GM21529 (cell line): Measurements from ENCODE around the gene ORMDL2.
"Not testable (repeated sequence)": the region's sequence is repeated elsewhere in the genome, so short reads cannot be mapped to it uniquely, and the experiment has no call there.

ENCODE experiments used
- ATAC-seq: cut with Tn5 transposase; IDR thresholded peaks from one replicate; pipeline ENCODE4 v1.9.1; 2021; ENCODE audit not compliant: unreplicated experiment

ORMDL2 gene

GRCh38 chr12:55827806-55828205 is 10.0 kb downstream of the ORMDL2 start:
- no peak for ATAC-seq

DNA sequence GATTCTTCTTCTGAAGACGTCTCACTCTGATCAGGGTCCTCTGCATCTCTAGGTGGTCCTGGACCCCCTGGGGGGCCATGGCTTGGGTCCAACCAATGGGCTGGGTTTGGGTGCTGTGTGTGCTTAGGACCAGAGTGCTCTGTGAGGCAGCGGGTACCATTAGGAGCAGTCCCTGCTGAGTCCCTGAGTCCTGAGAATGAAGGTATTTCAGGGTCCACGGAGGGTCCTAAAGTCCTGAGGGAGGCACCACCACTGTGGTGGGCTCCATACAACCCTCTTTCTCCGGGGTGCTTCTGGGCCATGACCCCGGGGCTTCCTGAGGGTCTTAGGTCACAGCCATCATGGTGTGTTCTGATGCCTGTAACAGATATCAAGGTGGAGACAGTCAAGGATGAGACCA is 10.5 kb downstream of the ORMDL2 start:
- ATAC-seq: no peak

- peak; percentile 26 for ATAC-seq
These were observed 12.2 kb downstream of the ORMDL2 start for GRCh38 chr12:55829967-55830600.

DNA sequence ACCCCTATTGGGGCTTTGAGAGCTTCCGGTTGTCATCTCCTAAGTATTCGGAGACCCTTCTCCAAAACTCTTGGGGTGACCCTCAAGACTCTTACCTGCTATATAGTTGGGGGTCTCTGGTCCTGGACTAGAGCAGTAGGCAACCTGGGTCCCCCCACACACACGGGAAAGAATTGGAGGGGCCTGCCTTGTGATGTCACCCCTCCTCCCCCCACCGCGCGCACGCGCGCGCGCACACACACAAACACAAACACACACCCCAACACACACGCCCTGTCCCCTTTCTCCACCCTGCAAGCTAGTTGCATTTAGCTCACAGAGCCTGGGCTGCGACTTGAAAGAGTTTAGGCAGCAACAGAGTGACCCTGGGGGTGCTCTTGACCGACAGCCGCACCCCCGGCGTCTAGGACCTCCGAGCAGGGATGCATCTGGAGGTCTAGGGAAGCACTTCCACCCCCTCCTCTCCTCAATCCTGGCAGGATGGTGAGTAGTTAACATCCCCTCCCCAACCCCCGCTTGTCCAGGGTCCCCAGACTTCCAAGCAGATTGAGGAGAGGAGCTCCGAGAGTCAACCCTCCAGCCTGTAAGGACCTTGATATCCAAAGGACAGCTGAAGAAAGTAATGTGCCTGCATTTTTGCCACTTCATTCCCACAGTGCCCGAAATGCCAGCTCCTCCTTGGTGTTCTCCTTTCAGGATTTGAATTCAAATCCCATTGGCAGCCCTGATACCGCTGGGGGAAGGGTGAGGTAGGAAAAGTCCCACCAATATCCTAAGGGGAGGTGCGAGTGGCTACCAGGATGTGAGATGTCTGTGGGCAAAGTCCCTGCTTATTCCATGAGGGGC is 13.0 kb downstream of the ORMDL2 start:
- ATAC-seq: no peak

- ATAC-seq: no peak
These were observed 13.6 kb downstream of the ORMDL2 start for GRCh38 chr12:55831447-55831815.

- no peak for ATAC-seq
These were observed 15.2 kb downstream of the ORMDL2 start for GRCh38 chr12:55833056-55833455.

DNA sequence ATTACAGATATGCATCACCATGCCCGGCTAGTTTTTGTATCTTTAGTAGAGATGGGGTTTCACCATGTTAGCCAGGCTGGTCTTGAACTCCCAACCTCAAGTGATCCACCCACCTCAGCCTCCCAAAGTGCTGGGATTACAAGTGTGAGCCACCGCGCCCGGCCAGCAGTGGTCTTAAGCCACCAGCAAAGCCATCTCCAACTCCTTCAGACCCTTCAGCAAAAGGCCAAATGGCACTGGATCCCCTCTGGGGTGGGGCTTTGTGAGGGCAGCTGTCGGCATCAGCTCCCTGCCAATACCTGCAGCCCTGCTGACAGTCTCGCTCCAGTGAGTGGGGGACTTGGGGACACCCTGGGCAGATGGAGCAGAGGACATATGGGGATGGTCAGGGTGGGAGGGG is 16.6 kb downstream of the ORMDL2 start:
- not testable (repeated sequence) for ATAC-seq

- no peak for ATAC-seq
These were observed 20.5 kb downstream of the ORMDL2 start for GRCh38 chr12:55838361-55838760.

DNA sequence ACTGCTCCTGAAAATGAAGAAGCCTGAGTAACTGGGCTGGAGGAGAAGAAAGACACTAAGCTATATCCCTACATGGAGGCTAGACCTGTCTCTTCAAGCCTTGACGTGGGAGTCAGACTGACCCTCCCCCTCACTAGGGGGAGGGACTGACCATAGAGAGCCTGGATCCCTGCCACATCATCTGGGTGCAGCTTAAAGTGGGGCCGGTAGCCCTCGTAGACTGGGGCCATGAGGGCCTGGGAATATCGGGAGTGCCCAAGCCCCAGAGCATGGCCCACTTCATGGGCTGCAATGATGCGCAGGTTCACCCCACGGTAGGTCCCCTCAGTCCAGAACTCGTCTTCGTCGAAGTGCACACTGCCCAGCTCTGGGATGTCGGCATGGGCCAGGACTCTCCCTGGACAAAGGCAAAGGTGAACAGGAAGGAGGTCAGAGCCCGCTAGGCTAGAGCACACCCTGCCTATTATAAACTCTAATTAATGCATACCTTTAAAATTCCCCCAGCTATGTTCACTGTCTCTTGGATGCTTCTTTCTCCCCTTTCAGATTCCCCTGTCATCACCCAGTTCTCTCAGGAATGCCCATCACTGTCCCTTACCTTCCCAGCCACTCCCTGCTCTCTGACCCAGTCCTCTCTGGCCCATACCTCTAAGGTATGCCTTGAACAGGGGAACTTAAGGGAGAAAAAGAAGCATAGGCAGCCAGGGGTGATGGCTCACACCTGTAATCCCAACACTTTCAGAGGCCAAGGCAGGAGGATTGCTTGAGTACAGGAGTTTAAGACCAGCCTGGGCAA is 21.7 kb downstream of the ORMDL2 start:
- ATAC-seq: no peak

DNA sequence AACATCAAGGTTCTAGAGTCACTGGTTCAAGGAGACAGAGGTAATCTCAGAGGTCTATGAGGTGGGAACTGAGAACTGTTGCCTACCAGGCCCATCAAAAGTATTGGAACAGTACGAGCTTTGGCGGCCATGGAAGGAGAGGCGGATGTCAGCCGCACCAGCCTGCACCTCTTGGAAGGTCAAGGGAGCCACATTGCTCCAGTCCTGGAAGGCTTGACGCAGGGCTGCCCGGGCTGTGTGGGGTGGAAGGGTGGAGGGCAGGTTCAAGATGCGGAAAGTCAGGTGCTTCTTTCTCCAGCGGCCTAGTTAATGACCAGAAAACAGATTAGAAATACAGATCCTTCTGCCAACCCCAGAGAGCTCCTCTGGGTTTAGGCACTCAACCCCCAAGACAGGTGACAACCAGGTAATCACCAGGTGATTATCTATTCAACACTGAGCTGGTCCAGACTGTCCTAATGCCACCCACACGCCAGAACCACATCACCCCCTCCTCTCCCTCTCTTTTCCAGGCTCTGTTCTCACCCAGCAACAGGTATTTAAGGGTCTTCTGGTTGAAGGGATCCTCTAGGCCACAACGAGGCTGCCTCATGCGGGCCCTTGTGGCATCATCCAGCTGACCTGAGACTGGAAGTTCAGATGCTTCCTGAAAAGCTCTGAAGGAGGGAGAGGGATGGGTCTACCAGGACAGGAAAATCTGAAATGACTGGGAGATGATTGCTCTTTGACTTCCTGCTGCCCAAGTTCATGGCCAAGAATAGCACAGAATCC is 22.9 kb downstream of the ORMDL2 start:
- ATAC-seq: no peak

DNA sequence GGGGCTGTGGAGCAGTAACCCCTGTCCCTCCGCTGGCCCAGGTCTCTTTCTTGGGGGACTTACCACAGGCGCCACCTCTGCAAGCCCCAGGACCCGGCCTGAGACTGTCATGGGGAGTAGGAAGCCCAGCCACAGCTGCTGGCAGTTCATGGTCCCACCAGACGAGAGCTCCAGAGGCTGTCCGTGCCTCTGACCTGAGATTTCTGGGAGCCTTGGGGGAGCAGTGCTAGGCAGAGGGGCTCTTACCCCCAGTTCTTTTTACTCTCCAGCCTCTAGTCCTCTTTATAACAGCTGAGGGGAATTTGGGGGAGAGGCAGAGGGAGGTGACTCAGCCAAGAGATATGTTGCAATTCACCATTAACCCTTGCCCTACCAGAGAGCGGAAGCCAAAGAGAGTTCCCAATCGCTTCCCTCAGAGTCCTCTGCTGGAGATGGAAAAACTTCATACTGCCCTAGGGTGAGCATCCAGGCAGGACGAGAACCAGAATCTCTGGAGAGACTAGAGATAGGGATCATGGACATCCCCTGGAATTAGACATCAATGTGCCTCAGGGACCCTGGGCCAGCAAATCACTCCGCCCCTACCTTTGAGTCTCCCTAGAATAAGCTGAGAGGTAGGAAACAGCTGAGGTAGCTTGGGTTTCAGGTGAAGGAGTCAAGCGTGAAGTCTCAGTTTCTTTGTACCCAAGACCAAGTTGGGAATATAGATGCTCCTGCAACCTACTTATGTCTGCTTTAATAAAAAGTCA is 25.0 kb downstream of the ORMDL2 start, which contains the start of gene MMP19:
MMP19 (minus strand) TSS at position 256 of the 749 bp plus-strand sequence; CDS start at position 150, 106 bp downstream.
- ATAC-seq: no peak

GRCh38 chr12:55843431-55843830 is 25.6 kb downstream of the ORMDL2 start:
- no peak for ATAC-seq

- no peak for ATAC-seq
These were observed 27.1 kb downstream of the ORMDL2 start for GRCh38 chr12:55844961-55845360.

DNA sequence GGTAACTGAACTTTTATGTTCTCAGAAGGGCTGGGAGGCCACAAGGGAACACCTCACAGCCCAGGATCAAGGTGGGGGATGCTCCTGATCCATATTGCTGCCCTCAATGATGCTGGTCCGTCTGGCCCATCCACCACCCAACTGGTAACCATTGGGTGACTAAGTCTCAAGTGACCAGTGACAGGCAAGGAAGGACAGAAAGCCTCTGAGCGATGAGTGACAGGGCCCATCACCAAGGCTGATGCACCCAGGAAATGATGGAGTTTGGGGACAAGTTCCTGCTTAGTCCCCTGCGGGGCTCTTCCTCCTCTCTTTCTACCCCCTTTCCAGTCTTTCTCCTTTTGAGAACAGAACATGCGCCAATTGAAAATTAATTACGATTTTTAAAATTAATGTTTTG is 27.5 kb downstream of the ORMDL2 start:
- no peak for ATAC-seq

DNA sequence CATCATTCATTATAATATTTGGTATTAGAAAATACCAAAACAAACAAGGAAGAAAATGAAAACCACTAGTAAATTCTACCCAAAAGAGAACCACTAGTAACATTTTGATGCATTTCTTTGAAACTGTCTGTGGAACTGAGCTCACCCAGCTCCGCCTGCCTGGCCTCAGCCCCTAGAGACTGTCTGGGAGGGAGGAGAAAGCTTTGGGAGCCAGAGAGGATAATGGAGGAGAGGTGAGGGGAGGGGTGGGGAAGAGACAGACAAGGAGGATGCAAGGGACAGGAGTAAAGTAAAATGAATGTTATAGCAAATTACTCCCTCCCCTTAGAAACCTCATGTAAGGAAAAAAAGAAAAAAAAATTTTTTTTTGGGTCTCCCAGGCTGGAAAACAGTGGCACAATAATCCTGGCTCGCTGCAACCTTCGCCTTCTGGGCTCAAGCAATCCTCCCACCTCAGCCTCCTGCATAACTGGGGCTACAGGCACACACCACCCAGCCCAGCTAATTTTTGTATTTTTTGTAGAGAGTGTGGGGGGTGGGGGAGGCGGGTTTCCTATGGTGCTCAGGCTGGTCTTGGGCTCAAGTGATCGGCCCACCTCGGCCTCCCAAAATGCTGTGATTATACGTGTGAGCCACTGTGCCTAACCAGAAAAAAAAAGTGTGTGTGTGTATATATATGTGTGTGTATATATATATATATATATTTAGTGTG is 28.1 kb downstream of the ORMDL2 start:
- no peak for ATAC-seq

DNA sequence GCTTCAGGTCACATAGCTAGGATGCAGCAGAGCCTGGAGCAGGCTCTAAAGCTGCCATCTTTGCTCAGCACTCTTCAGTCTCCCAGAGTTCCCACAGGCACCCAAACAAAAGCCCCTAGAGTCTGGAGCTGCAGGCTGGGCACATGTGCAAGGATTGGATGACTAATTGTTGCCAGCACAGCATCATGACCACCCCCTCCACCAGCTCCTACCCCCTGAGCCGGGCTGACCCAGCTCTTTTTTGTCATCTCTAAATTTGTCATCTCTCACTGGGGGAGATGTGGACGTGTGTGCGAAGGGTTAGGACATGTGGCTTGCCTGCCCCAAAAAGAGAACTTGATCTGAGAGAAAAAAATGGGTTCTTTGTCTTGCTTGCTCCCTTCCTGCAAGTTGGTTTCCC is 29.2 kb downstream of the ORMDL2 start:
- no peak for ATAC-seq

- no peak for ATAC-seq
These were observed 29.9 kb downstream of the ORMDL2 start for GRCh38 chr12:55847603-55848291.

- ATAC-seq: no peak
These were observed 31.9 kb downstream of the ORMDL2 start for GRCh38 chr12:55849616-55850343.
